ENCODE data around the gene TMEM38B.
"Not testable (repeated sequence)": the region's sequence is repeated elsewhere in the genome, so short reads cannot be mapped to it uniquely, and the experiment has no call there.

DNA sequence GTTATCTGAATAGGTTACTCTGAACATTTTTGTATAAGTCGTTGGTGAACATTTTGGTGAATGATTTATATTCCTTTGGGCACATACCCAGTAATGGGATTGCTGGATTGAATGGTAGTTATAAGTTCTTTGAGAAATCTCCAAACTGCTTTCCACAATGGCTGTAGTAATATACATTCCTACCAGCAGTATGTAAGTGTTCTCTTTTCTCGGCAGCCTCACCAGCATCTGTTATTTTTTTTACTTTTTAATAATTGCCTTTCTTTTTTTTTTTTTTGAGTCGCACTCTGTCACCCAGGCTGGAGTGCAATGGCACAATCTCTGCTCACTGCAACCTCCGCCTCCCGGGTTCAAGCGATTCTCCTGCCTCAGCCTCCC, 89.1 kb downstream of the TMEM38B start:
- not testable (repeated sequence) for TF ChIP-seq EZH2 (IDR thresholded peaks at IDR 0.05; ENCODE audit: borderline replicate concordance)
- TF ChIP-seq, protein P1, sequence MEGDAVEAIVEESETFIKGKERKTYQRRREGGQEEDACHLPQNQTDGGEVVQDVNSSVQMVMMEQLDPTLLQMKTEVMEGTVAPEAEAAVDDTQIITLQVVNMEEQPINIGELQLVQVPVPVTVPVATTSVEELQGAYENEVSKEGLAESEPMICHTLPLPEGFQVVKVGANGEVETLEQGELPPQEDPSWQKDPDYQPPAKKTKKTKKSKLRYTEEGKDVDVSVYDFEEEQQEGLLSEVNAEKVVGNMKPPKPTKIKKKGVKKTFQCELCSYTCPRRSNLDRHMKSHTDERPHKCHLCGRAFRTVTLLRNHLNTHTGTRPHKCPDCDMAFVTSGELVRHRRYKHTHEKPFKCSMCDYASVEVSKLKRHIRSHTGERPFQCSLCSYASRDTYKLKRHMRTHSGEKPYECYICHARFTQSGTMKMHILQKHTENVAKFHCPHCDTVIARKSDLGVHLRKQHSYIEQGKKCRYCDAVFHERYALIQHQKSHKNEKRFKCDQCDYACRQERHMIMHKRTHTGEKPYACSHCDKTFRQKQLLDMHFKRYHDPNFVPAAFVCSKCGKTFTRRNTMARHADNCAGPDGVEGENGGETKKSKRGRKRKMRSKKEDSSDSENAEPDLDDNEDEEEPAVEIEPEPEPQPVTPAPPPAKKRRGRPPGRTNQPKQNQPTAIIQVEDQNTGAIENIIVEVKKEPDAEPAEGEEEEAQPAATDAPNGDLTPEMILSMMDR (IDR thresholded peaks at IDR 0.05; ENCODE audit: poor library complexity), result not testable (repeated sequence)

Data from hepatocyte (in vitro differentiated cells).